A549 (cell line): ENCODE data around the gene ABCC9. TPM values are rescaled to one million over a fixed set of nuclear protein-coding genes. Genes with fewer than 3 reads are reported as not detected.
"Not testable (repeated sequence)": the region's sequence is repeated elsewhere in the genome, so short reads cannot be mapped to it uniquely, and the experiment has no call there.

ENCODE experiments used
- ATAC-seq, 2 experiments: fragments of 200-7000 bp in 1 of 2; fragments of >200 bp in 1 of 2; cut with Nextera tagmentation in 1 of 2; cut with Tn5 transposase in 1 of 2; 3 replicates each; pipeline versions ENCODE4 v1.8.0 to v1.9.1; 2018 to 2020; ENCODE audit warnings: mild to moderate bottlenecking in 1 of 2, moderate library complexity in 1 of 2
- CTCF ChIA-PET: fragments of 300-600 bp; sonication (Branson Sonifier 250); formaldehyde crosslinking; extraction: SDS; loops from one replicate; lab custom pipeline; 2021; ENCODE audit warnings: antibody characterized with exemption, inconsistent platforms; lab: Yijun Ruan, JAX
- POLR2A ChIA-PET: fragments of 350-600 bp; formaldehyde crosslinking; extraction: SDS; loops from one replicate; lab custom pipeline; 2021; ENCODE audit warnings: antibody characterized with exemption, inconsistent platforms; lab: Yijun Ruan, JAX
- DNase-seq, 2 experiments: peaks; one replicate each; pipeline versions ENCODE4 v3.0.0 to v3.0.0-alpha.2; 2011 to 2016; ENCODE audit warnings: low read depth in 1 of 2, low spot score in 1 of 2
- FAIRE-seq: peaks from 2 replicates; lab custom pipeline; 2011; peaks lifted over from hg19 to GRCh38; lab: Jason Lieb, UNC
- H3K27ac ChIP-seq, 2 experiments: fragments of >200 bp; sonication (Bioruptor Twin); formaldehyde crosslinking; 3 replicates each; pipeline ENCODE4 v1.5.1; 2016 to 2017
- H3K4me1 ChIP-seq: fragments of >200 bp; sonication (Bioruptor Twin); formaldehyde crosslinking; 3 replicates; pipeline ENCODE4 v1.6.1; 2016
- H3K4me2 ChIP-seq: fragments of >200 bp; sonication (Bioruptor Twin); formaldehyde crosslinking; 3 replicates; pipeline ENCODE4 v1.6.1; 2016
- H3K4me3 ChIP-seq: fragments of >200 bp; sonication (Bioruptor Twin); formaldehyde crosslinking; 3 replicates; pipeline ENCODE4 v1.5.1; 2016
- H3K9me3 ChIP-seq: fragments of >200 bp; sonication (Bioruptor Twin); formaldehyde crosslinking; 3 replicates; pipeline ENCODE4 v1.6.1; 2016
- CBX2 ChIP-seq: fragments of 200-600 bp; sonication (generic); IDR thresholded peaks from 2 replicates; pipeline ENCODE4 v1.6.1; 2016; ENCODE audit warnings: low read depth, mild to moderate bottlenecking, borderline replicate concordance
- EHMT2 ChIP-seq: fragments of 200-600 bp; sonication (generic); IDR thresholded peaks from 2 replicates; pipeline ENCODE4 v1.6.1; 2016; ENCODE audit warnings: antibody characterized with exemption, low read depth, mild to moderate bottlenecking, moderate library complexity
- ELK1 ChIP-seq: fragments of 150-350 bp; IDR thresholded peaks from 2 replicates; pipeline ENCODE4 v1.6.1; 2014; ENCODE audit warnings: low read depth, mild to moderate bottlenecking, low read length
- EP300 ChIP-seq, 2 experiments: fragments of >200 bp; sonication (Bioruptor Twin); formaldehyde crosslinking; IDR thresholded peaks; 2 replicates in 1 of 2; 3 replicates in 1 of 2; pipeline ENCODE4 v1.6.1; 2016 to 2017
- FOXS1 ChIP-seq: fragments of 250-450 bp; sonication (Bioruptor Pico); IDR thresholded peaks from 2 replicates; pipeline ENCODE4 v1.5.0; 2020; ENCODE audit warnings: mild to moderate bottlenecking, moderate library complexity
- HES2 ChIP-seq: fragments of >200 bp; sonication (Bioruptor Twin); formaldehyde crosslinking; IDR thresholded peaks from 2 replicates; pipeline ENCODE4 v1.6.1; 2016
- HMGXB4 ChIP-seq: fragments of 250-450 bp; sonication (Bioruptor Pico); IDR thresholded peaks from 2 replicates; pipeline ENCODE4 v1.5.0; 2021; ENCODE audit warnings: mild to moderate bottlenecking, moderate library complexity, borderline replicate concordance
- HOXB5 ChIP-seq: fragments of 250-450 bp; sonication (Bioruptor Pico); IDR thresholded peaks from 2 replicates; pipeline ENCODE4 v1.5.0; 2020; ENCODE audit warnings: mild to moderate bottlenecking, moderate library complexity
- KDM1A ChIP-seq: fragments of 200-600 bp; sonication (generic); IDR thresholded peaks from 2 replicates; pipeline ENCODE4 v1.6.1; 2016; ENCODE audit warnings: low read depth, mild to moderate bottlenecking
- PHF8 ChIP-seq: fragments of 200-600 bp; sonication (generic); IDR thresholded peaks from 2 replicates; pipeline ENCODE4 v1.6.1; 2016; ENCODE audit warnings: low read depth, mild to moderate bottlenecking, antibody characterized with exemption, moderate library complexity, borderline replicate concordance
- POLR2AphosphoS2 ChIP-seq: conservative IDR thresholded peaks from 2 replicates; pipeline ENCODE4 v1.6.1; 2012; ENCODE audit warnings: low read length, improper control_type of control experiment, inconsistent platforms
- RARB ChIP-seq: fragments of 250-450 bp; sonication (Bioruptor Pico); IDR thresholded peaks from 2 replicates; pipeline ENCODE4 v1.8.0; 2021; ENCODE audit warnings: mild to moderate bottlenecking, moderate library complexity
- RCOR1 ChIP-seq: fragments of 150-350 bp; IDR thresholded peaks from 2 replicates; pipeline ENCODE4 v1.6.1; 2014; ENCODE audit warnings: antibody characterized with exemption, low read length, low read depth
- REST ChIP-seq: fragments of 200-600 bp; sonication (generic); IDR thresholded peaks from 2 replicates; pipeline ENCODE4 v1.6.1; 2016; ENCODE audit warnings: antibody characterized with exemption, mild to moderate bottlenecking, moderate library complexity
- RNF2 ChIP-seq: fragments of 200-600 bp; sonication (generic); IDR thresholded peaks from 2 replicates; pipeline ENCODE4 v1.6.1; 2016; ENCODE audit warnings: low read depth, mild to moderate bottlenecking, antibody characterized with exemption, moderate library complexity, borderline replicate concordance
- ZFP36 ChIP-seq: fragments of 450-650 bp; IDR thresholded peaks from 2 replicates; pipeline ENCODE4 v1.6.1; 2014; ENCODE audit warnings: borderline replicate concordance; ENCODE audit not compliant: partially characterized antibody
- ZNF302 ChIP-seq: fragments of 250-450 bp; sonication (Bioruptor Pico); IDR thresholded peaks from 2 replicates; pipeline ENCODE4 v1.9.0; 2021; ENCODE audit warnings: inconsistent platforms, mild to moderate bottlenecking, moderate library complexity
- WGBS: methylation state at CpG from one replicate; pipeline ENCODE4 v1.1.6; 2017; ENCODE audit errors: missing lambda C conversion rate; 5-methylcytosine and 5-hydroxymethylcytosine counted together
- polyA plus RNA-seq, 4 experiments: library from polyadenylated mRNA; depleted of rRNA in 3 of 4; stranded (reverse); fragments of >200 nt; fragmentation: RNase III in 1 of 4; extraction: RNeasy Plus Mini Kit Qiagen cat#74134 plus additional on column Dnase treatment in 1 of 4; gene quantifications; 2 replicates in 3 of 4; 3 replicates in 1 of 4; pipeline ENCODE4 v1.2.3, GENCODE V29; 2011 to 2017
- TF ChIP-seq, protein P1 (sequence below): fragments of 250-450 bp; sonication (Bioruptor Pico); IDR thresholded peaks from 2 replicates; pipeline ENCODE4 v1.5.0; 2020; ENCODE audit warnings: low read depth, mild to moderate bottlenecking, moderate library complexity
- TF ChIP-seq, protein P2 (sequence below): IDR thresholded peaks from 2 replicates; pipeline ENCODE4 v1.6.1; 2012

ABCC9 gene
- polyA plus RNA-seq, 2 of the 4 experiments (the other 2 are of a cell fraction) = 0.01 TPM; not detected in 1

DNA sequence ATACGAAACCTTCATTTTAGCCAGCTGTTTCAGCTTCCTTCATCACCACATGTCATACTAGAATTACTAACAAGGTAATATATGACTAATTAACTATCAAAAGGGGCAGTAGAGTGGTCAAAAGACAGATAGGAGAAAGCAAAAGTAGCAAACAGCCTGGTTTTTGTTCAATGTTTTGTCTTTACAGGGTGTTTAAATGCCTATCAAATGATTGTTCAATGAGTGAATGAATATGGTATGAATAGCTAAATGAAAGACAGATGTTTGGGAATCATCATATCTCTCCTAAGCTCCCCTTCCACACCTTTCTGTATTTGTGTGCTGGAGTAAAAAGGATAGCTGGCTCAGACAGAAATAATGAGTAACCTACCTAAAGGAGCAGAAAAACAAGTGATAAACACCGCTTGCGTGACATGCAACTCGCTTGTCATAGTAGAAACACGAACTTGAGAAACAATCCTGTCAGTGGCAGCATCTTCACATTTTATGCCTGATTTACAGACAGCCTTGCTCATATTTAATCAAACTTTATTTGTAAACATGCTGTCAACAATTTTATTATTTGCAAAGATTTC, 34.2 kb downstream of the ABCC9 start:
- ChIA-PET POLR2A (no interaction called here), CTCF (interaction anchor here (1.0 kb wide), 1 partner anchor 32 kb away, joined by 3 read pairs; no protein-coding TSS in a partner anchor)
- TF ChIP-seq, protein P1, sequence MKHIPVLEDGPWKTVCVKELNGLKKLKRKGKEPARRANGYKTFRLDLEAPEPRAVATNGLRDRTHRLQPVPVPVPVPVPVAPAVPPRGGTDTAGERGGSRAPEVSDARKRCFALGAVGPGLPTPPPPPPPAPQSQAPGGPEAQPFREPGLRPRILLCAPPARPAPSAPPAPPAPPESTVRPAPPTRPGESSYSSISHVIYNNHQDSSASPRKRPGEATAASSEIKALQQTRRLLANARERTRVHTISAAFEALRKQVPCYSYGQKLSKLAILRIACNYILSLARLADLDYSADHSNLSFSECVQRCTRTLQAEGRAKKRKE (CRISPR knock-in tag) = no peak
- TF ChIP-seq RARB (no peak), ELK1 (no peak), POLR2AphosphoS2 (no peak), FOXS1 (CRISPR knock-in tag) (no peak), HES2 (no peak), REST (no peak), KDM1A (no peak), EHMT2 (no peak), RCOR1 (no peak), CBX2 (no peak), PHF8 (no peak), EP300 (IDR thresholded peaks at IDR 0.05) (no peak), ZNF302 (CRISPR knock-in tag) (no peak), ZFP36 (no peak), RNF2 (no peak), HOXB5 (CRISPR knock-in tag) (no peak), HMGXB4 (no peak)
- TF ChIP-seq, protein P2, sequence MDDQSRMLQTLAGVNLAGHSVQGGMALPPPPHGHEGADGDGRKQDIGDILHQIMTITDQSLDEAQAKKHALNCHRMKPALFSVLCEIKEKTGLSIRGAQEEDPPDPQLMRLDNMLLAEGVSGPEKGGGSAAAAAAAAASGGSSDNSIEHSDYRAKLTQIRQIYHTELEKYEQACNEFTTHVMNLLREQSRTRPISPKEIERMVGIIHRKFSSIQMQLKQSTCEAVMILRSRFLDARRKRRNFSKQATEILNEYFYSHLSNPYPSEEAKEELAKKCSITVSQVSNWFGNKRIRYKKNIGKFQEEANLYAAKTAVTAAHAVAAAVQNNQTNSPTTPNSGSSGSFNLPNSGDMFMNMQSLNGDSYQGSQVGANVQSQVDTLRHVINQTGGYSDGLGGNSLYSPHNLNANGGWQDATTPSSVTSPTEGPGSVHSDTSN = no peak
- TF ChIP-seq, all 56 proteins: peak for 0
- 59% methylated on average over 5 of the region's 5 CpGs for WGBS
- no peak overlapping the region for H3K27ac ChIP-seq
- no peaks in the 10 kb centered on the region for H3K9me3 ChIP-seq
- DNase-seq = no peak
- H3K4me2 ChIP-seq = no peak overlapping the region
- ATAC-seq = no peak
- H3K4me3 ChIP-seq = no peak overlapping the region
- no peaks in the 10 kb centered on the region for H3K4me1 ChIP-seq
- no peak for FAIRE-seq

- H3K4me1 ChIP-seq, POLR2A ChIA-PET, FAIRE-seq, DNase-seq, ATAC-seq, H3K4me2 ChIP-seq, H3K4me3 ChIP-seq, H3K9me3 ChIP-seq, H3K27ac ChIP-seq, CTCF ChIA-PET: not testable (repeated sequence)
- 37% methylated on average over 5 of the region's 9 CpGs for WGBS
Measured at GRCh38 chr12:21899532-21899931, 41.7 kb downstream of the ABCC9 start.
